GM19438 (cell line): ENCODE results near the gene STRN4.
A peak's percentile ranks its signal among the peaks of the same experiment; 100 is the strongest.
"Not testable (repeated sequence)": the region's sequence is repeated elsewhere in the genome, so short reads cannot be mapped to it uniquely, and the experiment has no call there.

Source experiments
- ATAC-seq: cut with Tn5 transposase; IDR thresholded peaks from one replicate; pipeline ENCODE4 v1.9.1; 2021; ENCODE audit warnings: low read depth; ENCODE audit not compliant: unreplicated experiment

Gene STRN4

GRCh38 chr19:46746281-46747057 lies at the start of gene STRN4:
Gene STRN4, minus strand, starts transcription at chr19:46746450. Its CDS starts 20 bp downstream, at chr19:46746430.
- ATAC-seq = no peak

- no peak for ATAC-seq
Observed at GRCh38 chr19:46791944-46792343, 45.7 kb upstream of the STRN4 start.

- ATAC-seq = no peak
Observed at GRCh38 chr19:46789371-46789770, 43.1 kb upstream of the STRN4 start.

- no peak for ATAC-seq
Observed at GRCh38 chr19:46788968-46789338, 42.7 kb upstream of the STRN4 start.

- peak; percentile 56 for ATAC-seq
Observed at GRCh38 chr19:46788262-46788967, 42.2 kb upstream of the STRN4 start, which contains the start of gene SLC1A5. Gene SLC1A5, minus strand, starts transcription at chr19:46788594. Its CDS starts 629 bp downstream, at chr19:46787965.

- no peak for ATAC-seq
Observed at GRCh38 chr19:46787331-46788261, 41.3 kb upstream of the STRN4 start.

- no peak for ATAC-seq
Observed at GRCh38 chr19:46787040-46787330, 40.7 kb upstream of the STRN4 start.

- ATAC-seq = no peak
Observed at GRCh38 chr19:46786236-46787039, 40.2 kb upstream of the STRN4 start.

- no peak for ATAC-seq
Observed at GRCh38 chr19:46785980-46786235, 39.7 kb upstream of the STRN4 start.

- no peak for ATAC-seq
Observed at GRCh38 chr19:46785054-46785979, 39.1 kb upstream of the STRN4 start.

- ATAC-seq = peak; percentile 45
Observed at GRCh38 chr19:46784262-46785053, 38.2 kb upstream of the STRN4 start.

GRCh38 chr19:46783670-46784069 lies 37.4 kb upstream of the STRN4 start:
- ATAC-seq = no peak

GRCh38 chr19:46782355-46783019 lies 36.2 kb upstream of the STRN4 start:
- ATAC-seq = no peak

- ATAC-seq = not testable (repeated sequence)
Observed at GRCh38 chr19:46777956-46778645, 31.9 kb upstream of the STRN4 start.

- no peak for ATAC-seq
Observed at GRCh38 chr19:46776927-46777911, 31.0 kb upstream of the STRN4 start.

- ATAC-seq = no peak
Observed at GRCh38 chr19:46775642-46776258, 29.5 kb upstream of the STRN4 start.
